Neural progenitor cell (in vitro differentiated cells): Measurements from ENCODE around the gene RARA. TPM values are rescaled to one million over a fixed set of nuclear protein-coding genes. Genes with fewer than 3 reads are reported as not detected.

Experiments
- DNase-seq: peaks from one replicate; pipeline ENCODE4 v3.0.0-alpha.2; 2016; ENCODE audit warnings: low spot score
- H2AFZ ChIP-seq: fragments of 200-600 bp; sonication (generic); replicated peaks from 2 replicates; pipeline ENCODE4 v1.6.1; 2016; ENCODE audit warnings: antibody characterized with exemption
- H3F3A ChIP-seq: fragments of 200-600 bp; sonication (generic); 2 replicates; pipeline ENCODE4 v1.6.1; 2016; ENCODE audit warnings: antibody characterized with exemption, low read depth
- H3K27ac ChIP-seq: fragments of 200-600 bp; sonication (generic); 2 replicates; pipeline ENCODE4 v1.5.1; 2016; ENCODE audit warnings: mild to moderate bottlenecking
- H3K27me3 ChIP-seq: fragments of 200-600 bp; sonication (generic); 2 replicates; pipeline ENCODE4 v1.6.1; 2016; ENCODE audit warnings: mild to moderate bottlenecking, moderate library complexity
- H3K36me3 ChIP-seq: fragments of 200-600 bp; sonication (generic); 2 replicates; pipeline ENCODE4 v1.5.1; 2016
- H3K4me1 ChIP-seq: fragments of 200-600 bp; sonication (generic); 2 replicates; pipeline ENCODE4 v1.6.1; 2016; ENCODE audit warnings: mixed run types
- H3K4me2 ChIP-seq: fragments of 200-600 bp; sonication (generic); 2 replicates; pipeline ENCODE4 v1.6.1; 2016
- H3K4me3 ChIP-seq: fragments of 200-600 bp; sonication (generic); 2 replicates; pipeline ENCODE4 v1.5.1; 2016
- H3K79me2 ChIP-seq: fragments of 200-600 bp; sonication (generic); 2 replicates; pipeline ENCODE4 v1.6.1; 2016; ENCODE audit warnings: low read depth
- H3K9ac ChIP-seq: fragments of 200-600 bp; sonication (generic); 2 replicates; pipeline ENCODE4 v1.6.1; 2016
- H3K9me3 ChIP-seq: fragments of 200-600 bp; sonication (generic); 2 replicates; pipeline ENCODE4 v1.5.1; 2016; ENCODE audit warnings: low read depth
- H4K20me1 ChIP-seq: fragments of 200-600 bp; sonication (generic); 2 replicates; pipeline ENCODE4 v1.6.1; 2016; ENCODE audit warnings: low read depth
- H3K27ac Mint-ChIP-seq: 3 replicates; pipeline ENCODE4 v1.8.0; 2021; ENCODE audit warnings: mixed read lengths
- H3K27me3 Mint-ChIP-seq: 2 replicates; pipeline ENCODE4 v1.8.0; 2022; ENCODE audit warnings: low read depth, mild to moderate bottlenecking, inconsistent platforms, moderate library complexity, mixed read lengths; ENCODE audit not compliant: insufficient read depth
- H3K36me3 Mint-ChIP-seq: 3 replicates; pipeline ENCODE4 v1.8.0; 2021; ENCODE audit warnings: mixed read lengths
- H3K4me1 Mint-ChIP-seq: 3 replicates; pipeline ENCODE4 v1.8.0; 2021; ENCODE audit warnings: mixed read lengths
- H3K4me3 Mint-ChIP-seq: 3 replicates; pipeline ENCODE4 v1.8.0; 2021; ENCODE audit warnings: mild to moderate bottlenecking, moderate library complexity, mixed read lengths
- H3K9me3 Mint-ChIP-seq: 3 replicates; pipeline ENCODE4 v1.8.0; 2020; ENCODE audit warnings: mixed read lengths
- CTCF ChIP-seq: fragments of 200-600 bp; sonication (generic); IDR thresholded peaks from 2 replicates; pipeline ENCODE4 v1.5.1; 2017; ENCODE audit warnings: antibody characterized with exemption, mild to moderate bottlenecking
- EZH2 ChIP-seq: fragments of 200-600 bp; sonication (generic); IDR thresholded peaks from 2 replicates; pipeline ENCODE4 v1.6.1; 2017; ENCODE audit warnings: antibody characterized with exemption, mild to moderate bottlenecking, moderate library complexity
- EZH2phosphoT487 ChIP-seq: fragments of 200-600 bp; sonication (generic); IDR thresholded peaks from 2 replicates; pipeline ENCODE4 v1.6.1; 2017; ENCODE audit warnings: antibody characterized with exemption
- total RNA-seq: library from RNA; depleted of rRNA; stranded (reverse); fragments of >200 nt; gene quantifications from 2 replicates; pipeline ENCODE4 v1.2.3, GENCODE V29; 2015; ENCODE audit warnings: low replicate concordance

Gene RARA
- total RNA-seq, 1 donor from 2014 or later = 9.0 TPM

- Histone ChIP-seq H3K27me3 (peaks cover 64% of the 10 kb centered on the region), H3K9ac (no peak overlapping the region), H3K36me3 (no peaks in the 10 kb centered on the region), H3K9me3 (no peaks in the 10 kb centered on the region), H3K4me3 (no peak overlapping the region), H3F3A (peaks cover 30% of the 10 kb centered on the region), H3K4me2 (no peak overlapping the region), H3K79me2 (peaks cover 3% of the 10 kb centered on the region), H4K20me1 (peaks cover 87% of the 10 kb centered on the region), H3K4me1 (peaks cover 38% of the 10 kb centered on the region), H2AFZ (no peak overlapping the region), H3K27ac (no peak overlapping the region)
- TF ChIP-seq EZH2phosphoT487 (no peak), EZH2 (no peak)
- no peak for DNase-seq
- Mint-ChIP-seq H3K9me3 (no peaks in the 10 kb centered on the region), H3K4me3 (no peak overlapping the region), H3K36me3 (no peaks in the 10 kb centered on the region), H3K27me3 (peaks cover 6% of the 10 kb centered on the region), H3K27ac (no peak overlapping the region), H3K4me1 (peaks cover 30% of the 10 kb centered on the region)
Measured at GRCh38 chr17:40338941-40339649, 30.1 kb downstream of the RARA start.

GRCh38 chr17:40340327-40340726, 31.3 kb downstream of the RARA start:
- H3F3A ChIP-seq = peaks cover 37% of the 10 kb centered on the region
- H3K4me1 ChIP-seq = peaks cover 41% of the 10 kb centered on the region
- peaks cover 32% of the 10 kb centered on the region for H3K4me1 Mint-ChIP-seq
- no peak overlapping the region for H3K27ac Mint-ChIP-seq
- no peaks in the 10 kb centered on the region for H3K36me3 Mint-ChIP-seq
- H3K27me3 Mint-ChIP-seq = peaks cover 9% of the 10 kb centered on the region
- peaks cover 77% of the 10 kb centered on the region for H3K27me3 ChIP-seq
- peaks cover 88% of the 10 kb centered on the region for H4K20me1 ChIP-seq
- H3K9me3 Mint-ChIP-seq = no peaks in the 10 kb centered on the region
- peaks cover 3% of the 10 kb centered on the region for H3K79me2 ChIP-seq
- TF ChIP-seq CTCF = no peak
- TF ChIP-seq EZH2 = no peak
- TF ChIP-seq EZH2phosphoT487 = no peak
- no peaks in the 10 kb centered on the region for H3K36me3 ChIP-seq
- H3K9me3 ChIP-seq = no peaks in the 10 kb centered on the region
- H2AFZ ChIP-seq = no peak overlapping the region
- no peak overlapping the region for H3K4me3 ChIP-seq
- DNase-seq = no peak
- peak overlapping the region; percentile 85 for H3K4me3 Mint-ChIP-seq
- no peak overlapping the region for H3K4me2 ChIP-seq
- no peak overlapping the region for H3K9ac ChIP-seq
- H3K27ac ChIP-seq = no peak overlapping the region

- peak overlapping the region; percentile 85 for H3K4me3 Mint-ChIP-seq
- peak overlapping the region; percentile 64 for H3K4me3 ChIP-seq
- no peaks in the 10 kb centered on the region for H3K9me3 ChIP-seq
- no peaks in the 10 kb centered on the region for H3K79me2 ChIP-seq
- peaks cover 9% of the 10 kb centered on the region for H3K27me3 Mint-ChIP-seq
- H3K27me3 ChIP-seq = peaks cover 85% of the 10 kb centered on the region
- peaks cover 38% of the 10 kb centered on the region for H3K4me1 Mint-ChIP-seq
- H3K4me1 ChIP-seq = peaks cover 49% of the 10 kb centered on the region
- no peaks in the 10 kb centered on the region for H3K36me3 Mint-ChIP-seq
- H3K36me3 ChIP-seq = no peaks in the 10 kb centered on the region
- no peak overlapping the region for H2AFZ ChIP-seq
- no peak overlapping the region for H3K27ac ChIP-seq
- peak; percentile 85 for DNase-seq
- H3K4me2 ChIP-seq = peak overlapping the region; percentile 98
- no peaks in the 10 kb centered on the region for H3K9me3 Mint-ChIP-seq
- no peak overlapping the region for H3K9ac ChIP-seq
- peaks cover 41% of the 10 kb centered on the region for H3F3A ChIP-seq
- H4K20me1 ChIP-seq = peaks cover 89% of the 10 kb centered on the region
- no peak for TF ChIP-seq EZH2
- TF ChIP-seq CTCF = no peak
- TF ChIP-seq EZH2phosphoT487 = no peak
- no peak overlapping the region for H3K27ac Mint-ChIP-seq
Measured at GRCh38 chr17:40340880-40341807, 32.2 kb downstream of the RARA start.
